Endothelial cell of umbilical vein (primary cell): Measurements from ENCODE around the gene GRIN3B. TPM values are rescaled to one million over a fixed set of nuclear protein-coding genes. Genes with fewer than 3 reads are reported as not detected.

ENCODE experiments used
- BruUV-seq: library from RNA; stranded (reverse); fragments of 400-500 nt; replicated peaks from 2 replicates; lab custom pipeline; 2021; lab: Mats Ljungman, UMichigan
- CTCF ChIA-PET: fragments of 300-600, 350-600 bp; sonication (Branson Sonifier 250); formaldehyde crosslinking; loops from one replicate; lab custom pipeline; 2021; ENCODE audit warnings: antibody characterized with exemption, inconsistent platforms; lab: Charles Lee
- POLR2A ChIA-PET: fragments of 300-600, 350-600 bp; sonication (Branson Sonifier 250); formaldehyde crosslinking; loops from one replicate; lab custom pipeline; 2021; ENCODE audit warnings: antibody characterized with exemption, inconsistent platforms; lab: Charles Lee
- DNase-seq: peaks from one replicate; pipeline ENCODE4 v3.0.0-alpha.2; 2011; ENCODE audit warnings: low read depth, low spot score
- FAIRE-seq: peaks from 2 replicates; lab custom pipeline; 2011; peaks lifted over from hg19 to GRCh38; lab: Jason Lieb, UNC
- H2AFZ ChIP-seq: 2 replicates; pipeline ENCODE4 v1.6.0; 2012; ENCODE audit warnings: low read depth, low read length, control low read depth, inconsistent platforms
- H3K27ac ChIP-seq: 2 replicates; pipeline ENCODE4 v1.5.1; 2011; ENCODE audit warnings: low read depth, mild to moderate bottlenecking, control low read depth, low read length, moderate library complexity; ENCODE audit not compliant: insufficient read depth
- H3K27me3 ChIP-seq, 2 experiments: 2 replicates each; pipeline versions ENCODE4 v1.6.0 to v1.6.1; 2011; ENCODE audit warnings: low read length in 2 of 2, mixed read lengths in 1 of 2; ENCODE audit not compliant: control insufficient read depth in 2 of 2, insufficient read depth in 2 of 2
- H3K36me3 ChIP-seq, 2 experiments: 2 replicates in 1 of 2; 3 replicates in 1 of 2; pipeline ENCODE4 v1.5.1; 2011; ENCODE audit warnings: low read length in 2 of 2, mild to moderate bottlenecking in 1 of 2, moderate library complexity in 1 of 2; ENCODE audit not compliant: control insufficient read depth in 2 of 2, insufficient read depth in 2 of 2; ENCODE audit errors: extremely low read depth in 1 of 2
- H3K4me1 ChIP-seq: 3 replicates; pipeline ENCODE4 v1.5.1; 2011; ENCODE audit warnings: mild to moderate bottlenecking, low read length; ENCODE audit not compliant: control insufficient read depth, insufficient read depth; ENCODE audit errors: extremely low read depth
- H3K4me2 ChIP-seq: 2 replicates; pipeline ENCODE4 v1.6.1; 2011; ENCODE audit warnings: low read length, control low read depth, mixed read lengths; ENCODE audit not compliant: insufficient read depth
- H3K4me3 ChIP-seq, 3 experiments: fragments of 200-600 bp in 1 of 3; sonication (generic), shearing (Covaris generic) in 1 of 3; replicated peaks in 1 of 3; 2 replicates each; pipeline ENCODE4 v1.5.1; 2011 to 2016; ENCODE audit warnings: control low read depth in 3 of 3, low read length in 3 of 3, mild to moderate bottlenecking in 2 of 3, inconsistent platforms in 1 of 3, low read depth in 1 of 3, moderate library complexity in 1 of 3; ENCODE audit not compliant: insufficient read depth in 1 of 3
- H3K79me2 ChIP-seq: 2 replicates; pipeline ENCODE4 v1.6.0; 2012; ENCODE audit warnings: low read length, inconsistent platforms; ENCODE audit not compliant: control insufficient read depth, insufficient read depth
- H3K9ac ChIP-seq: replicated peaks from 2 replicates; pipeline ENCODE3; 2011; ENCODE audit warnings: low read length, control low read depth; ENCODE audit not compliant: insufficient read depth; ENCODE audit errors: extremely low read depth
- H3K9me1 ChIP-seq: replicated peaks from 3 replicates; pipeline ENCODE4 v1.6.0; 2011; ENCODE audit warnings: mild to moderate bottlenecking, low read length; ENCODE audit not compliant: control insufficient read depth, insufficient read depth; ENCODE audit errors: extremely low read depth
- H3K9me3 ChIP-seq: replicated peaks from 2 replicates; pipeline ENCODE4 v1.5.1; 2012; ENCODE audit warnings: low read length, inconsistent platforms; ENCODE audit not compliant: control insufficient read depth, insufficient read depth
- H4K20me1 ChIP-seq: replicated peaks from 2 replicates; pipeline ENCODE3; 2011; ENCODE audit warnings: mild to moderate bottlenecking, low read length; ENCODE audit not compliant: control insufficient read depth, insufficient read depth; ENCODE audit errors: extremely low read depth
- EZH2 ChIP-seq: IDR thresholded peaks from 2 replicates; pipeline ENCODE4 v1.6.1; 2012; ENCODE audit warnings: borderline replicate concordance, low read depth, mild to moderate bottlenecking, moderate library complexity, low read length, inconsistent platforms; ENCODE audit not compliant: severe bottlenecking
- FOS ChIP-seq: IDR thresholded peaks from 2 replicates; pipeline ENCODE4 v1.6.1; 2011; ENCODE audit warnings: mild to moderate bottlenecking, low read length, moderate library complexity, borderline replicate concordance; ENCODE audit not compliant: insufficient read depth
- GATA2 ChIP-seq: IDR thresholded peaks from 2 replicates; pipeline ENCODE4 v1.7.0; 2011; ENCODE audit warnings: low read depth, mild to moderate bottlenecking, moderate library complexity, mixed read lengths, low read length; ENCODE audit not compliant: insufficient read length, insufficient read depth
- JUN ChIP-seq: IDR thresholded peaks from 2 replicates; pipeline ENCODE4 v1.6.1; 2011; ENCODE audit warnings: borderline replicate concordance, low read depth; ENCODE audit not compliant: insufficient read length, insufficient read depth
- MAX ChIP-seq: IDR thresholded peaks from 2 replicates; pipeline ENCODE4 v1.6.1; 2011; ENCODE audit not compliant: insufficient read depth, insufficient read length
- MYC ChIP-seq: IDR thresholded peaks from one replicate; pipeline ENCODE4 v1.6.1; 2011; ENCODE audit warnings: mild to moderate bottlenecking, low read depth, low read length
- POLR2A ChIP-seq: IDR thresholded peaks from 2 replicates; pipeline ENCODE4 v1.6.1; 2012; ENCODE audit warnings: low read depth, mild to moderate bottlenecking, control low read depth, low read length
- POLR2AphosphoS5 ChIP-seq: IDR thresholded peaks from 2 replicates; pipeline ENCODE4 v1.6.1; 2012; ENCODE audit warnings: low read depth, mild to moderate bottlenecking, control low read depth, low read length, moderate library complexity; ENCODE audit not compliant: insufficient read depth
- dilution Hi-C: fragments of 300-500 bp; cut with MboI; formaldehyde crosslinking; loops from one replicate; pipeline ENCODE4 v1.15.0; 2019; ENCODE audit warnings: low sequenced_read_pairs; ENCODE audit not compliant: extremely low pct_ligation_motif_present
- intact Hi-C: fragments of 100-400 bp; cut with micrococcal nuclease; formaldehyde crosslinking; loops from one replicate; pipeline ENCODE4 v1.10.0; 2022
- polyA plus RNA-seq, 4 experiments: library from polyadenylated mRNA; depleted of rRNA in 3 of 4; stranded (reverse) in 3 of 4; unstranded in 1 of 4; fragments of >200 nt; gene quantifications; 2 replicates each; pipeline versions ENCODE4 v1.2.1 to v1.2.3, GENCODE V29; 2011 to 2012; ENCODE audit warnings: missing spikeins in 1 of 4
- total RNA-seq: library from RNA; stranded (reverse); gene quantifications from 2 replicates; pipeline ENCODE4 v1.2.3, GENCODE V29; 2021
- TF ChIP-seq, protein P1 (sequence below), 2 donors: IDR thresholded peaks; 1 replicate in 1 of 2; 2 replicates in 1 of 2; pipeline ENCODE4 v1.5.1; 2011; ENCODE audit warnings: low read length in 2 of 2, mild to moderate bottlenecking in 2 of 2, moderate library complexity in 2 of 2, control low read depth in 1 of 2, inconsistent platforms in 1 of 2, low read depth in 1 of 2; ENCODE audit not compliant: insufficient read depth in 1 of 2; ENCODE audit errors: extremely low read depth in 1 of 2

The GRIN3B gene
- total and polyA plus RNA-seq, 2 donors (not counting 3 experiments of a cell fraction or from before 2014, with no cell fraction given) = 0.43 to 0.82 TPM

DNA sequence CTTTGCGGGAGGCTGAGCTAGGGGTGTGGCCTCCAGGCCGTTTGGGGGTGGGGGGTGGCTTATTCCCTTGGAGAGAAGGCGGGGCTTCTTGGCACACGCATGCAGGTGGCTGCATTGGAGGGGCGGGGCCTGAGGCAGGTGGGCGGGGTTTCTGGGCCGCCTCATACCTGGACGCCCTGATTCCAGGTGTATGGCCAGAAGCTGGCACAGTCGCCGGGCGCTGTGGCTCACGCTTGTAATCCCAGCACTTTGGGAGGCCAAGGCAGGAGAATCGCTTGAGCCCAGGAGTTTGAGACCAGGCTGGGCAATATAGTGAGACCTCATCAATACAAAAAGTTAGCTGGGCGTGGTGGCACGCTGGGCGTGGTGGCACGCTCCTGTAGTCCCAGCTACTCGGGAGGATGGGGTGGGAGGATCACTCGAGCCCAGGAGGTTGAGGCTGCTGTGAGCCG is 47.5 kb downstream of the GRIN3B start:
- no peaks in the 10 kb centered on the region for H3K4me1 ChIP-seq
- no peaks in the 10 kb centered on the region for H3K79me2 ChIP-seq
- H3K9me3 ChIP-seq = no peaks in the 10 kb centered on the region
- H3K4me2 ChIP-seq = no peak overlapping the region
- H3K27me3 ChIP-seq = no peaks in the 10 kb centered on the region
- no peak for TF ChIP-seq POLR2AphosphoS5
- no peak overlapping the region for H2AFZ ChIP-seq
- DNase-seq = no peak
- POLR2A ChIA-PET = no interaction called here
- BruUV-seq = no TSS peak
- CTCF ChIA-PET = interaction anchor here (1.0 kb wide), 1 partner anchor 17 kb away, joined by 3 read pairs; no protein-coding TSS in a partner anchor
- no peak overlapping the region for H3K27ac ChIP-seq
- no peak overlapping the region for H3K9ac ChIP-seq
- no peaks in the 10 kb centered on the region for H3K9me1 ChIP-seq
- no peak overlapping the region for H3K4me3 ChIP-seq
- no peaks in the 10 kb centered on the region for H4K20me1 ChIP-seq
- intact Hi-C loops (no loop called here), dilution Hi-C loops (no loop called here)
- no peaks in the 10 kb centered on the region for H3K36me3 ChIP-seq
- FAIRE-seq = no peak

DNA sequence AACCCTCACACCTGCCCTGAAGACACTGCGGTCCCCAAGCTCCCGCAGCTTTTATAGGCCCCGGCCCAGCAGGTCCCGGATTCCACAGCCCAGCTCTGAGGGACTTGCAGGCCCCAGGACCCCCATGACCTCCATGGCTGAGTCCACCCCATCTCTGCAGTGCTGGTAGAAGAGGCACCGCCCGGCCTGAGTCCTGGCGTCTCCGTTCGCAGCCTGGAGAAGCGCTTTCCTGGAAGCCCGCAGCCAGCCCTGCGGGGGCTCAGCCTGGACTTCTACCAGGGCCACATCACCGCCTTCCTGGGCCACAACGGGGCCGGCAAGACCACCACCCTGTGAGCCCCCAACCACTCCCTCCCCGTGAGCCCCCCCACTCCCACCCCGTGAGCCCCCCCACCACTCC is 48.9 kb downstream of the GRIN3B start:
- H4K20me1 ChIP-seq = no peaks in the 10 kb centered on the region
- intact Hi-C loops (no loop called here), dilution Hi-C loops (no loop called here)
- no peaks in the 10 kb centered on the region for H3K27me3 ChIP-seq
- H3K9ac ChIP-seq = no peak overlapping the region
- CTCF ChIA-PET = interaction anchor here (1.1 kb wide), 1 partner anchor 9 kb away, joined by 3 read pairs; no protein-coding TSS in a partner anchor
- BruUV-seq = no TSS peak
- H3K9me3 ChIP-seq = no peaks in the 10 kb centered on the region
- FAIRE-seq = no peak
- H3K4me3 ChIP-seq = no peak overlapping the region
- H3K4me2 ChIP-seq = no peak overlapping the region
- TF ChIP-seq, protein P1, sequence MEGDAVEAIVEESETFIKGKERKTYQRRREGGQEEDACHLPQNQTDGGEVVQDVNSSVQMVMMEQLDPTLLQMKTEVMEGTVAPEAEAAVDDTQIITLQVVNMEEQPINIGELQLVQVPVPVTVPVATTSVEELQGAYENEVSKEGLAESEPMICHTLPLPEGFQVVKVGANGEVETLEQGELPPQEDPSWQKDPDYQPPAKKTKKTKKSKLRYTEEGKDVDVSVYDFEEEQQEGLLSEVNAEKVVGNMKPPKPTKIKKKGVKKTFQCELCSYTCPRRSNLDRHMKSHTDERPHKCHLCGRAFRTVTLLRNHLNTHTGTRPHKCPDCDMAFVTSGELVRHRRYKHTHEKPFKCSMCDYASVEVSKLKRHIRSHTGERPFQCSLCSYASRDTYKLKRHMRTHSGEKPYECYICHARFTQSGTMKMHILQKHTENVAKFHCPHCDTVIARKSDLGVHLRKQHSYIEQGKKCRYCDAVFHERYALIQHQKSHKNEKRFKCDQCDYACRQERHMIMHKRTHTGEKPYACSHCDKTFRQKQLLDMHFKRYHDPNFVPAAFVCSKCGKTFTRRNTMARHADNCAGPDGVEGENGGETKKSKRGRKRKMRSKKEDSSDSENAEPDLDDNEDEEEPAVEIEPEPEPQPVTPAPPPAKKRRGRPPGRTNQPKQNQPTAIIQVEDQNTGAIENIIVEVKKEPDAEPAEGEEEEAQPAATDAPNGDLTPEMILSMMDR (IDR thresholded peaks at IDR 0.05; ENCODE audit: extremely low read depth in 1 of 2, insufficient read depth in 1 of 2, low read depth in 1 of 2, low read length in 2 of 2) = no peak
- no peak for TF ChIP-seq MAX
- no peak for TF ChIP-seq JUN
- no peak for TF ChIP-seq GATA2
- no peak for TF ChIP-seq POLR2AphosphoS5
- no peak for TF ChIP-seq MYC
- TF ChIP-seq POLR2A = no peak
- TF ChIP-seq EZH2 = no peak
- no peak for TF ChIP-seq FOS
- no peaks in the 10 kb centered on the region for H3K36me3 ChIP-seq
- no peaks in the 10 kb centered on the region for H3K9me1 ChIP-seq
- H3K4me1 ChIP-seq = no peaks in the 10 kb centered on the region
- no peaks in the 10 kb centered on the region for H3K79me2 ChIP-seq
- no peak for DNase-seq
- POLR2A ChIA-PET = no interaction called here
- H3K27ac ChIP-seq = no peak overlapping the region
- no peak overlapping the region for H2AFZ ChIP-seq
